Measurements from ENCODE around the gene RNF208.

The RNF208 gene

GRCh38 chr9:137172901-137173795 is 48.9 kb downstream of the RNF208 start:
- DNase-seq = no peak

GRCh38 chr9:137171149-137171900 is 50.7 kb downstream of the RNF208 start:
- no peak for DNase-seq

- DNase-seq = no peak
Observed at GRCh38 chr9:137170486-137171148, 51.4 kb downstream of the RNF208 start.

Measured in CD4-positive, alpha-beta T cell treated with Interleukin-4 for 1 hour (primary cell).